Tibial nerve (tissue), 3 donors: ENCODE measurements around the gene BMP4.

Experiments used
- CTCF ChIP-seq, 5 experiments: fragments of 200-600 bp in 3 of 5; fragments of 450-650 bp in 2 of 5; sonication (generic) in 3 of 5; IDR thresholded peaks; one replicate each; pipeline ENCODE4 v1.5.1; 2016 to 2019; ENCODE audit warnings: antibody characterized with exemption in 5 of 5, mild to moderate bottlenecking in 3 of 5, moderate library complexity in 2 of 5
- POLR2A ChIP-seq, 2 donors: fragments of 450-650 bp; IDR thresholded peaks; one replicate each; pipeline ENCODE4 v1.6.1; 2017; ENCODE audit warnings: antibody characterized with exemption in 2 of 2, mild to moderate bottlenecking in 2 of 2, moderate library complexity in 2 of 2

- TF ChIP-seq CTCF (IDR thresholded peaks at IDR 0.05) (no peak), POLR2A (IDR thresholded peaks at IDR 0.05) (no peak)
Observed at GRCh38 chr14:54002653-54003052, 46.0 kb upstream of the BMP4 start.
